Breast epithelium (tissue), 3 donors: ENCODE data around the gene SEPTIN5.

Experiments used
- CTCF ChIP-seq, 3 donors: fragments of 450-650 bp; IDR thresholded peaks; one replicate each; pipeline ENCODE4 v1.5.1; 2016 to 2017; ENCODE audit warnings: antibody characterized with exemption in 3 of 3, mild to moderate bottlenecking in 3 of 3, moderate library complexity in 3 of 3
- POLR2A ChIP-seq: fragments of 450-650 bp; IDR thresholded peaks from one replicate; pipeline ENCODE4 v1.6.1; 2016; ENCODE audit warnings: antibody characterized with exemption, mild to moderate bottlenecking, moderate library complexity
- POLR2AphosphoS5 ChIP-seq, 3 donors: sonication (generic); formaldehyde crosslinking; IDR thresholded peaks; one replicate each; pipeline ENCODE4 v1.6.1; 2017; ENCODE audit warnings: antibody characterized with exemption in 3 of 3

GRCh38 chr22:19745155-19746101, 31.1 kb downstream of the SEPTIN5 start:
- no peak for TF ChIP-seq CTCF (IDR thresholded peaks at IDR 0.05)
- TF ChIP-seq POLR2A, result no peak
- no peak for TF ChIP-seq POLR2AphosphoS5 (IDR thresholded peaks at IDR 0.05)
